AG10803 (cell line): Measurements from ENCODE around the gene TGM6.
A peak's percentile ranks its signal among the peaks of the same experiment; 100 is the strongest.

Experiments
- DNase-seq: peaks from one replicate; pipeline ENCODE4 v3.0.0; 2010; ENCODE audit warnings: low read depth
- H3K4me3 ChIP-seq: 2 replicates; pipeline ENCODE4 v1.5.1; 2011; ENCODE audit warnings: mild to moderate bottlenecking, low read length, control low read depth
- CTCF ChIP-seq: conservative IDR thresholded peaks from 2 replicates; pipeline ENCODE4 v1.5.1; 2011; ENCODE audit warnings: mild to moderate bottlenecking, low read length, control low read depth, inconsistent platforms

Gene TGM6

GRCh38 chr20:2363187-2363586 is 17.5 kb upstream of the TGM6 start:
- TF ChIP-seq CTCF = no peak
- H3K4me3 ChIP-seq = no peak overlapping the region
- DNase-seq = no peak

GRCh38 chr20:2363587-2363986 is 17.1 kb upstream of the TGM6 start:
- no peak for DNase-seq
- TF ChIP-seq CTCF = no peak

GRCh38 chr20:2364044-2364443 is 16.7 kb upstream of the TGM6 start:
- DNase-seq = peak; percentile 42
- TF ChIP-seq CTCF = no peak
- no peak overlapping the region for H3K4me3 ChIP-seq

More at GRCh38 chr20:2363587-2363986, 17.1 kb upstream of the TGM6 start:
- H3K4me3 ChIP-seq = no peak overlapping the region

GRCh38 chr20:2365091-2365490 is 15.6 kb upstream of the TGM6 start:
- no peak for DNase-seq
- TF ChIP-seq CTCF = no peak
- H3K4me3 ChIP-seq = no peak overlapping the region

GRCh38 chr20:2365666-2366065 is 15.0 kb upstream of the TGM6 start:
- no peak for DNase-seq
- no peak for TF ChIP-seq CTCF
- H3K4me3 ChIP-seq = no peak overlapping the region

GRCh38 chr20:2368621-2369020 is 12.1 kb upstream of the TGM6 start:
- no peak for DNase-seq
- TF ChIP-seq CTCF = no peak
- H3K4me3 ChIP-seq = no peak overlapping the region

- no peak for DNase-seq
- TF ChIP-seq CTCF = no peak
- H3K4me3 ChIP-seq = no peak overlapping the region
Observed at GRCh38 chr20:2373098-2373497, 7.6 kb upstream of the TGM6 start.
